Spleen (tissue), 7 donors: ENCODE data around the gene ARHGEF37.

Source experiments
- POLR2A ChIP-seq, 3 donors: fragments of 450-650 bp; IDR thresholded peaks; one replicate each; pipeline ENCODE4 v1.5.1; 2017; ENCODE audit warnings: antibody characterized with exemption in 3 of 3, mild to moderate bottlenecking in 1 of 3
- POLR2AphosphoS5 ChIP-seq, 3 donors: sonication (generic); formaldehyde crosslinking; IDR thresholded peaks; one replicate each; pipeline ENCODE4 v1.5.1; 2017; ENCODE audit warnings: antibody characterized with exemption in 3 of 3
- TF ChIP-seq, protein P1 (sequence below), 11 experiments: fragments of 200-600 bp in 7 of 11; fragments of 450-650 bp in 4 of 11; sonication (generic) in 4 of 11; IDR thresholded peaks in 8 of 11; conservative IDR thresholded peaks in 3 of 11; 1 replicate in 7 of 11; 2 replicates in 4 of 11; pipeline versions ENCODE4 v1.4.0 to v1.8.0; 2016 to 2021; ENCODE audit warnings: antibody characterized with exemption in 11 of 11, inconsistent platforms in 4 of 11, mild to moderate bottlenecking in 1 of 11
- donor health status: DM: no; HTN: no; CAD: no; lungs with moderate emphysema.
- donor health status: DM: no; HTN: no; CAD: no.
- donor health status: DM: no; HTN: no; CAD: no.

GRCh38 chr5:149572170-149572569 is 9.1 kb upstream of the ARHGEF37 start:
- TF ChIP-seq POLR2A (IDR thresholded peaks at IDR 0.05), result no peak
- TF ChIP-seq, protein P1, sequence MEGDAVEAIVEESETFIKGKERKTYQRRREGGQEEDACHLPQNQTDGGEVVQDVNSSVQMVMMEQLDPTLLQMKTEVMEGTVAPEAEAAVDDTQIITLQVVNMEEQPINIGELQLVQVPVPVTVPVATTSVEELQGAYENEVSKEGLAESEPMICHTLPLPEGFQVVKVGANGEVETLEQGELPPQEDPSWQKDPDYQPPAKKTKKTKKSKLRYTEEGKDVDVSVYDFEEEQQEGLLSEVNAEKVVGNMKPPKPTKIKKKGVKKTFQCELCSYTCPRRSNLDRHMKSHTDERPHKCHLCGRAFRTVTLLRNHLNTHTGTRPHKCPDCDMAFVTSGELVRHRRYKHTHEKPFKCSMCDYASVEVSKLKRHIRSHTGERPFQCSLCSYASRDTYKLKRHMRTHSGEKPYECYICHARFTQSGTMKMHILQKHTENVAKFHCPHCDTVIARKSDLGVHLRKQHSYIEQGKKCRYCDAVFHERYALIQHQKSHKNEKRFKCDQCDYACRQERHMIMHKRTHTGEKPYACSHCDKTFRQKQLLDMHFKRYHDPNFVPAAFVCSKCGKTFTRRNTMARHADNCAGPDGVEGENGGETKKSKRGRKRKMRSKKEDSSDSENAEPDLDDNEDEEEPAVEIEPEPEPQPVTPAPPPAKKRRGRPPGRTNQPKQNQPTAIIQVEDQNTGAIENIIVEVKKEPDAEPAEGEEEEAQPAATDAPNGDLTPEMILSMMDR (IDR thresholded peaks at IDR 0.05 in 8 of 11, conservative IDR thresholded peaks at IDR 0.05 in 3 of 11), result no peak
- no peak for TF ChIP-seq POLR2AphosphoS5 (IDR thresholded peaks at IDR 0.05)
